T-cell (primary cell): ENCODE measurements around the gene CHODL. TPM values are rescaled to one million over a fixed set of nuclear protein-coding genes. Genes with fewer than 3 reads are reported as not detected.

Experiments
- ATAC-seq, 4 experiments: fragments of 200-7000 bp in 3 of 4; fragments of 150-1000 bp in 1 of 4; cut with Tn5 transposase; replicated peaks in 1 of 4; 1 replicate in 3 of 4; 2 replicates in 1 of 4; pipeline ENCODE4 v1.10.0; 2021; ENCODE audit warnings: moderate library complexity in 3 of 4, mild to moderate bottlenecking in 2 of 4, moderate number of reproducible peaks in 1 of 4
- CTCF ChIA-PET, 2 donors: fragments of 300-600 bp; sonication (Branson Sonifier 250); formaldehyde crosslinking; loops; one replicate each; lab custom pipeline; 2022; ENCODE audit warnings: antibody characterized with exemption in 2 of 2; lab: Charles Lee
- POLR2A ChIA-PET, 2 donors: fragments of 300-600 bp; sonication (Branson Sonifier 250); formaldehyde crosslinking; loops; one replicate each; lab custom pipeline; 2022; ENCODE audit warnings: antibody characterized with exemption in 2 of 2; lab: Charles Lee
- DNase-seq, 35 experiments: peaks; one replicate each; pipeline versions ENCODE4 v3.0.0 to v3.0.0-alpha.2; 2013 to 2023
- H3K27ac ChIP-seq: one replicate; pipeline ENCODE4 v1.5.1; 2013; ENCODE audit warnings: low read length
- H3K27me3 ChIP-seq, 2 experiments: replicated peaks in 1 of 2; 1 replicate in 1 of 2; 2 replicates in 1 of 2; pipeline versions ENCODE4 v1.6.1 to v1.7.0; 2013; ENCODE audit warnings: low read length in 1 of 2, mixed read lengths in 1 of 2; ENCODE audit not compliant: control insufficient read depth in 2 of 2, insufficient read depth in 2 of 2; ENCODE audit errors: extremely low read depth in 1 of 2
- H3K36me3 ChIP-seq, 2 donors: 1 replicate in 1 of 2; 2 replicates in 1 of 2; pipeline versions ENCODE4 v1.6.1 to v1.7.0; 2013; ENCODE audit warnings: low read length in 1 of 2; ENCODE audit not compliant: control insufficient read depth in 2 of 2, insufficient read depth in 1 of 2; ENCODE audit errors: extremely low read depth in 1 of 2
- H3K4me1 ChIP-seq, 2 experiments: 1 replicate in 1 of 2; 2 replicates in 1 of 2; pipeline versions ENCODE4 v1.6.1 to v1.7.0; 2013; ENCODE audit warnings: low read length in 2 of 2, mixed read lengths in 1 of 2; ENCODE audit not compliant: insufficient read depth in 2 of 2, control insufficient read depth in 1 of 2; ENCODE audit errors: extremely low read depth in 1 of 2
- H3K4me3 ChIP-seq, 2 donors: 1 replicate in 1 of 2; 2 replicates in 1 of 2; pipeline versions ENCODE4 v1.5.1 to v1.7.0; 2013; ENCODE audit warnings: mild to moderate bottlenecking in 2 of 2, low read length in 1 of 2, moderate library complexity in 1 of 2; ENCODE audit not compliant: control insufficient read depth in 1 of 2; ENCODE audit errors: extremely low read depth in 1 of 2
- H3K9me3 ChIP-seq: 2 replicates; pipeline ENCODE4 v1.7.0; 2013
- H3K27ac Mint-ChIP-seq, 2 donors: one replicate each; pipeline ENCODE4 v1.8.0; 2020 to 2021; ENCODE audit warnings: mild to moderate bottlenecking in 2 of 2, mixed read lengths in 2 of 2
- H3K27me3 Mint-ChIP-seq, 2 donors: one replicate each; pipeline ENCODE4 v1.8.0; 2021 to 2022; ENCODE audit warnings: mixed read lengths in 2 of 2
- H3K36me3 Mint-ChIP-seq: one replicate; pipeline ENCODE4 v1.8.0; 2021; ENCODE audit warnings: mixed read lengths
- H3K4me1 Mint-ChIP-seq, 3 donors: one replicate each; pipeline ENCODE4 v1.8.0; 2020 to 2022; ENCODE audit warnings: mixed read lengths in 3 of 3, mild to moderate bottlenecking in 1 of 3
- H3K4me3 Mint-ChIP-seq, 3 donors: one replicate each; pipeline ENCODE4 v1.8.0; 2020 to 2022; ENCODE audit warnings: mild to moderate bottlenecking in 3 of 3, mixed read lengths in 3 of 3, moderate library complexity in 3 of 3
- H3K9me3 Mint-ChIP-seq, 3 donors: one replicate each; pipeline ENCODE4 v1.8.0; 2020 to 2022; ENCODE audit warnings: mixed read lengths in 3 of 3
- WGBS: methylation state at CpG from one replicate; pipeline ENCODE4 v1.1.5; 2013; ENCODE audit warnings: missing lambda C conversion rate; ENCODE audit not compliant: insufficient coverage; 5-methylcytosine and 5-hydroxymethylcytosine counted together
- total RNA-seq, 35 experiments: library from RNA in 6 of 35; stranded (reverse) in 6 of 35; fragments of 120-200 nt in 1 of 35; gene quantifications; one replicate each; pipeline versions ENCODE4 v1.2.1 to v1.2.4 and lab custom pipeline; 2013 to 2026

CHODL gene
- total RNA-seq, 5 donors from 2014 or later (not counting 1 experiment from before 2014, with no cell fraction given), result 0.16 to 0.47 (median 0.38) TPM; not detected in 2

- H3K27ac ChIP-seq, result no peak overlapping the region
- WGBS, result no CpG with 5 or more reads among the region's 1 CpG
- ChIA-PET POLR2A (no interaction called here), CTCF (no interaction called here)
- DNase-seq (no peak), ATAC-seq (no peak)
- no peaks in the 10 kb centered on the region for H3K4me1 ChIP-seq
- Mint-ChIP-seq H3K9me3 (peaks cover 0 to 8% (median 4%) of the 10 kb centered on the region in 3 donors), H3K4me3 (no peak overlapping the region), H3K27me3 (no peaks in the 10 kb centered on the region), H3K4me1 (no peaks in the 10 kb centered on the region), H3K27ac (no peak overlapping the region), H3K36me3 (no peaks in the 10 kb centered on the region)
- H3K4me3 ChIP-seq, result no peak overlapping the region
- H3K36me3 ChIP-seq, result no peaks in the 10 kb centered on the region
- H3K27me3 ChIP-seq, result no peaks in the 10 kb centered on the region
- no peaks in the 10 kb centered on the region for H3K9me3 ChIP-seq
These were observed 9.1 kb upstream of the CHODL start for GRCh38 chr21:18235545-18235944.

- H3K36me3 ChIP-seq, result no peaks in the 10 kb centered on the region
- H3K4me3 Mint-ChIP-seq, result no peak overlapping the region
- no peak overlapping the region for H3K27ac Mint-ChIP-seq
- H3K9me3 Mint-ChIP-seq, result peaks cover 0 to 4% (median 0%) of the 10 kb centered on the region in 3 donors
- H3K36me3 Mint-ChIP-seq, result no peaks in the 10 kb centered on the region
- no peak for DNase-seq
- WGBS, result 18% methylated on average over 15 of the region's 22 CpGs
- no peaks in the 10 kb centered on the region for H3K9me3 ChIP-seq
- peaks cover 0 to 4% (median 3%) of the 10 kb centered on the region in 3 donors for H3K4me1 Mint-ChIP-seq
- H3K4me1 ChIP-seq, result no peaks in the 10 kb centered on the region
- H3K27me3 ChIP-seq, result peaks cover 6 to 13% of the 10 kb centered on the region in 2 experiments
- ChIA-PET POLR2A (no interaction called here), CTCF (no interaction called here)
- no peak overlapping the region for H3K4me3 ChIP-seq
- no peak overlapping the region for H3K27ac ChIP-seq
- ATAC-seq, result no peak
- H3K27me3 Mint-ChIP-seq, result peaks cover 25 to 30% of the 10 kb centered on the region in 2 donors
These were observed 883 bp downstream of the CHODL start for GRCh38 chr21:18245464-18245967.

GRCh38 chr21:18248171-18248570 lies 3.5 kb downstream of the CHODL start:
- DNase-seq, result no peak
- Mint-ChIP-seq H3K9me3 (peaks cover 0 to 4% (median 0%) of the 10 kb centered on the region in 3 donors), H3K36me3 (no peaks in the 10 kb centered on the region), H3K4me1 (peaks cover 0 to 4% (median 3%) of the 10 kb centered on the region in 3 donors), H3K27me3 (peaks cover 25% of the 10 kb centered on the region in 2 donors), H3K27ac (no peak overlapping the region), H3K4me3 (no peak overlapping the region)
- Histone ChIP-seq H3K4me3 (no peak overlapping the region), H3K36me3 (no peaks in the 10 kb centered on the region), H3K9me3 (no peaks in the 10 kb centered on the region), H3K4me1 (no peaks in the 10 kb centered on the region), H3K27ac (no peak overlapping the region), H3K27me3 (peaks cover 6 to 13% of the 10 kb centered on the region in 2 experiments)
- CTCF ChIA-PET, result no interaction called here
- WGBS, result no CpG with 5 or more reads among the region's 1 CpG
- POLR2A ChIA-PET, result no interaction called here
- no peak for ATAC-seq

- H3K27ac Mint-ChIP-seq, result no peak overlapping the region
- H3K4me1 Mint-ChIP-seq, result peaks cover 0 to 4% (median 0%) of the 10 kb centered on the region in 3 donors
- POLR2A ChIA-PET, result no interaction called here
- Histone ChIP-seq H3K36me3 (no peaks in the 10 kb centered on the region), H3K4me1 (no peaks in the 10 kb centered on the region), H3K4me3 (no peak overlapping the region), H3K27me3 (peaks cover 4 to 9% of the 10 kb centered on the region in 2 experiments), H3K27ac (no peak overlapping the region), H3K9me3 (no peaks in the 10 kb centered on the region)
- no peak overlapping the region for H3K4me3 Mint-ChIP-seq
- H3K9me3 Mint-ChIP-seq, result peaks cover 0 to 4% (median 0%) of the 10 kb centered on the region in 3 donors
- no peaks in the 10 kb centered on the region for H3K36me3 Mint-ChIP-seq
- CTCF ChIA-PET, result no interaction called here
- WGBS, result 20% methylated on average over 1 of the region's 2 CpGs
- DNase-seq, result no peak
- H3K27me3 Mint-ChIP-seq, result peaks cover 14 to 15% of the 10 kb centered on the region in 2 donors
- ATAC-seq, result no peak
These were observed 5.0 kb downstream of the CHODL start for GRCh38 chr21:18249672-18250071.

- Mint-ChIP-seq H3K27me3 (peaks cover 5 to 8% of the 10 kb centered on the region in 2 donors), H3K4me3 (no peak overlapping the region), H3K27ac (no peak overlapping the region), H3K9me3 (peaks cover 0 to 4% (median 0%) of the 10 kb centered on the region in 3 donors), H3K4me1 (no peaks in the 10 kb centered on the region), H3K36me3 (no peaks in the 10 kb centered on the region)
- Histone ChIP-seq H3K27ac (no peak overlapping the region), H3K4me1 (no peaks in the 10 kb centered on the region), H3K36me3 (no peaks in the 10 kb centered on the region), H3K9me3 (no peaks in the 10 kb centered on the region), H3K4me3 (no peak overlapping the region), H3K27me3 (no peaks in the 10 kb centered on the region)
- ChIA-PET CTCF (no interaction called here), POLR2A (no interaction called here)
- DNase-seq, result no peak
- ATAC-seq, result no peak
These were observed 6.4 kb downstream of the CHODL start for GRCh38 chr21:18251065-18251464.

- Histone ChIP-seq H3K4me3 (no peak overlapping the region), H3K27ac (no peak overlapping the region), H3K4me1 (no peaks in the 10 kb centered on the region), H3K9me3 (no peaks in the 10 kb centered on the region), H3K27me3 (no peaks in the 10 kb centered on the region), H3K36me3 (no peaks in the 10 kb centered on the region)
- H3K9me3 Mint-ChIP-seq, result peaks cover 0 to 4% (median 0%) of the 10 kb centered on the region in 3 donors
- H3K36me3 Mint-ChIP-seq, result no peaks in the 10 kb centered on the region
- no peaks in the 10 kb centered on the region for H3K4me1 Mint-ChIP-seq
- no peak overlapping the region for H3K27ac Mint-ChIP-seq
- no peak for ATAC-seq
- peaks cover 0 to 3% of the 10 kb centered on the region in 2 donors for H3K27me3 Mint-ChIP-seq
- WGBS, result 80% methylated on average over 2 of the region's 4 CpGs
- ChIA-PET POLR2A (interaction anchor here in 1 of 2 donors (0.6 kb wide), 1 partner anchor 9 kb away, joined by 4 read pairs; no protein-coding TSS in a partner anchor), CTCF (no interaction called here)
- no peak overlapping the region for H3K4me3 Mint-ChIP-seq
- no peak for DNase-seq
These were observed 7.6 kb downstream of the CHODL start for GRCh38 chr21:18252256-18252655.
